Superior temporal gyrus (tissue), 1 donor: ENCODE results near the gene E2F3.
"Not testable (repeated sequence)": the region's sequence is repeated elsewhere in the genome, so short reads cannot be mapped to it uniquely, and the experiment has no call there.

ENCODE experiments used
- DNase-seq: peaks from one replicate; pipeline ENCODE4 v3.0.0-alpha.2; 2016; ENCODE audit errors: extremely low spot score

Gene E2F3

DNA sequence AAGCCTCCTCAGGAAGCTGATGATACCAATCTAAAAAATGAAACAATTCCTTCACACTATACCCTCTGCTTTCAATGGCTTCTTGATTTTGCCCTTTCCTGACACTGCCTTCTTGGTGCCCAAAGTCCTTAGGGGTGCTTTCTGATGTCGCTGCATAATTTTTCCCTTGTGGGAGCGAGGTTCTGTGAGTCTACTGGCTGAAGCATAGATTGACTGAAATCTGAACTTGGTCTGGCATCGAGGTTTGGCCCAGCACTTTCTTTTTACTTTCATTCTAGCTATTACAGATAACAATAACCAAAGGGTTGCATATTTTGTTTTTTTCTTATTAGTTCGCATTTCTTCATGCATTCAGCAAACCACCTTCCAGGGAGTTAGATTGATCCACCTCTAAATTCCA is 65.8 kb downstream of the E2F3 start:
- no peak for DNase-seq

DNA sequence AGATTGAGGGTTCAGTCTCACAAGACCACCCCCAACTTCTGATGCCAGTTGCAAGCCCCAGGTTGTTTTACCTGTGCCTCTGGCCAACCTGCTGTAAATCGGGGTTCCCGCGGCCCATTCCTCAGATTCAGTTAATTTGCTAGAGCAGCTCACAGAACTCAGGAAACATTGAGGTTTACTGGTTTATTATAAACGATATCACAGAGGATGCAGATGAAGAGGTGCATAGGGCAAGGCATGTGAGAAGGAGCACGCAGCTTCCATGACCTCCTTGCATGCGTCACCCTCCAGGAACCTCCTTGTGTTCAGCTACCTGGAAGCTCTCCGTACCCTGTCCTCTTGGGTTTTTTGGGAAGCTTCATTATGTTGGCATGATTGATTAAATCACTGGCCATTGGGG is 66.5 kb downstream of the E2F3 start:
- DNase-seq: no peak

DNA sequence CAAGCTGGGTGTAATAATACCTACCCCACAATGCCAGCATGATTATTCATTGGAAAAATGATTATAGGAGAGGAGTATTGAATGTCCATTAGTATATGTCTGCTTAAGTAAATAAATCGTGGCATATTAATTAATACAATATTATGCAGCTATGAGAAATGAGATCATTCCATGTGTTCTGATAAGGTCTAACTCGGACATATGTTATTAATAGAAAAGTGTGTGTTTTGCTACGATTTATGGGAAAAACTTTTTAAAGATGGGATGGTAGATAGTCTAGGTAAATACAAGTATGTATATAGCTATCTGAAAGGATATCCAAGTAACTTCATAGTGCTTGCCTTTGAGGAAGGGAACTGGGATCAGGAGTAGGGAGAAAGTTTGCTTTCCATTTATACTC is 71.1 kb downstream of the E2F3 start:
- no peak for DNase-seq

DNA sequence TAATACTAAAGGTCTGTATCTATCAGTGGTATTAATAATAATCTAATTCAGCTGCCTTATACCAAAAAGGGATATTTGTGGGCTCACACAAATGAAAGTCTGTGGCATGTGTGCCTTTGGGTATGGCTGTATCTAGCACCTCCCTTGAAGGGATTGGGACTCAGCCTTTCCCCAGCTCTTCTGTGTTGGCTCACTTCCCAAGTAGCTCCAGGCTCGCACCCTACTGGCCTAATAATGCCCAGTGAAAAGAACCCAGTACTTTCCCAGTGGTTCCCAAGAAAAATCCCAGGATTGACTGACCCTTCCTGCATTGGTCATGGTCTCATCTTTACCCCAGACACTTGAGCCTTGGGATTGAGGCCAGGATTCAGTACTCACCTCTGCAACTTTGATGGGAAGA is 71.8 kb downstream of the E2F3 start:
- DNase-seq: no peak

DNA sequence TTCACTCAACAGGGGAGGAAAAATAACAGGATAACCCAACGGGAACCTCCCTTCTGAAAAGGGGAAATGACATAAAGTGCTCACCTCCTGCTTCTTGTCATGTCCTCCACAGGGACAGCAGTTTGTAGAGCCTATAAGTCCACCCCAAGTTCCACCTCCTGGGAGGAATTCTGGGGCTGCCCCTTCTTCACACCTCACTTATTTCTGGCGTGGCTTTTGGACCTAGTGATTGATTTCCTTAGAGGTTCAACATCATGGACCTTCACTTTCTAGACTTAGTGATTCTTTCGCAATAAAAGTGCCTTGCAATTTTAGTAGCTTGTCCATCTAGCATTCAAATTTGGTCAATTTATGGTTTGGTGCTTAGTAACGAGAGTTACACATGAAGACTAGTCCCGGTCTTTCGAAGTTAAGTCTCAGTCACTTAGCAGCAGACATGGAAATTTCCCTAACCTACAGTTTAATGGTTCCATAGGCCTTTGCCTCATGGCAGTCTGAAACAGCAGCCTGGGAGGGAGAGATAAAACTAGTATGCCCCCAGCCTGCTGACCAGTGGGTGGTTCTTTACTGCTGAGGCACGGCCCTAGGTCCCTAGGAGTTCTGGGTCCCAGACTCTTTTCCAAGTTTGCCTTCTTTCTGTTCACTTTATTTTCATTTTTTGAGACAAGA is 73.3 kb downstream of the E2F3 start:
- DNase-seq: no peak

DNA sequence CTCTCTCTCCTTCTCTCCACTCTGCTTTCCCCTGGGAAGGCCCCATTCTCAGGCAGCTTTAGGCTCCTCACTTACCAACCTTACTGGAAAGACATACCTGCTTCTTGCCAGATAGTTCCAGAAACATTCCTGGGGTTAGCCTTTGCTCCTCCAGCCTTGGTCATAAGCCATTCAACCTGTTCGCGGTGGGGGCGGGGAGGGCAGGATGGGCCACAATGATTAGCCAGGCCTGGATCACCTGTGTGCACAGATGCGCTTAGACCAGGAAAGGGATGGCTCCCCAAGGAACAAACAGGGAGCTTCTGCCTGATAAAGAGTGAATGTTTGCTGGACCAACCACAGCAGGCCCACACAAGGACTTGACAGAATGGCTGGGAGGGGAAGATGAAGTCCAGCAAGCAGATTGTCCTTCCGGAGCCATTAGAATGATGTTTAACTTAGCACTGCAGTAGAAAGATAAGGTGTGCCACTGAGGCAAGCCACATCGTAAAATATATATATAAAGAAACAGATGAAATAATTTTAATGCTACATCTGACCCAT is 74.9 kb downstream of the E2F3 start:
- no peak for DNase-seq

DNA sequence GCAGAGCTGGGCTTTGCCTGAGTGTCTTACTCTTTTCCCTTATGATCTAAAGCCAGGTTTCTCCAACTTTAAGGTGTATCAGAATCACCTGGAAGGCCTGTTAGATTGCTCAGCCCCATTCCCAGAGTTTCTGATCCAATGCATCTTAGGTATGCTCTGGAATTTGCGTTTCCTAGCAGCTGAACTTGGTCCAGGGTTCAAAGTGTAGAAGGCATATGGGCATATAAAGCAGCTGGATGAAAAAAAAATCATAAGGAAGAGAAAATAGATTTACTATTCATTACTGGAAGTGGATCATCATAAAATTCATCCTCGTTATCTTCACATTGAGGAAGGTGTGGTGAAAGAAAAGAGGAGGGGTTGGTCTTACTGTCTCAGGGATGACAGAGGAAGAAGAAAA is 75.8 kb downstream of the E2F3 start:
- no peak for DNase-seq

DNA sequence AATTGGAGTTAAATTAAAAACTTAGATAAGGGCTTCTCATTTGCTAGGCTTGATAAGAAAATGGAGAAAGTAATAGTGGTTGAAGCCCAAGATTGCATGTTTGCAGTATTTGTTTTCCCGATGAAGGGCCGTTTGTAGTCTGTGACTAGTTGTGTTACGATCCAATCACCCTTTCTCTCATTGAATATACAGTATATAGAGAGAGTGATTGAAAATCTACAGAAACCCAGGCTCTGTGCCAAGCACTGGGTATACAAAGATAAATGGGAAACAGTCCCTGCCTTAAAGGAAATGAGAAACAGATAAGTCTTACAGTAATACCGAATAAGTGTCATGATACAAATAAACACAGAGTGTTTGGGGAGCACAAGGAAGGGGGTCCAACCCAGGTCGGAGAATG is 77.4 kb downstream of the E2F3 start:
- DNase-seq: no peak

DNA sequence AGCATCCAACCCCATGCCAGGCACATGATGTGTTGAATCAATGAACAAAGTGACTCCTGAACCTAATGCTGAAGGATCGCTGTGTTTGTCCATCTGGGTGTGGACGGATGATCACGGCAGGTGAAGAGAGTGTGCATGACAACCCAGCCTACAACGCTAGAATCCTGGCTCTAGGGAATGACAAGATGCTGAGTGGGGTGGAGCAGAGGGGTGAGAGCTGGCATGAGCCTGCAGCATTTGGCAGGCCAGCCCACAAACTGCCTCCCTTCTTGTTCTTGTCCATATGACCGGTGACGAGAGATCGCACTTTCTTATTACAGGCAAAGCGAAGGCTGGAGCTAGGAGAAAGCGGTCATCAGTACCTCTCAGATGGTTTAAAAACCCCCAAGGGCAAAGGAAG is 77.8 kb downstream of the E2F3 start:
- no peak for DNase-seq

DNA sequence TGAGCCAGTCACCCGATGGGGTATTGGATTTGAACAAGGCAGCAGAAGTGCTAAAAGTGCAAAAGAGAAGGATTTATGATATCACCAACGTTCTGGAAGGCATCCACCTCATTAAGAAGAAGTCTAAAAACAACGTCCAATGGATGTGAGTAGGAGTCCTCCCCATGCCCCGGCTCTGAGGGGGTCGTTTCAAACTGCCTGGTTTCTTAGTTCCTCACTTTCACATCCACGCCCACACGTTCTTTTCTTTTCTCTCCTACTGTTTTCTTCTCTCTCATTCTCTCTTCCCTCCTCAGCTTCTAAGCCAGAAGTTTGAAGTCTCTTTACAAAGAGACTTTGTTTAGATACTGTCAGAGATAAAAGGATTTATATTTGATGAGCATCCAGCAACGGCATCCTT is 79.6 kb downstream of the E2F3 start:
- no peak for DNase-seq

DNA sequence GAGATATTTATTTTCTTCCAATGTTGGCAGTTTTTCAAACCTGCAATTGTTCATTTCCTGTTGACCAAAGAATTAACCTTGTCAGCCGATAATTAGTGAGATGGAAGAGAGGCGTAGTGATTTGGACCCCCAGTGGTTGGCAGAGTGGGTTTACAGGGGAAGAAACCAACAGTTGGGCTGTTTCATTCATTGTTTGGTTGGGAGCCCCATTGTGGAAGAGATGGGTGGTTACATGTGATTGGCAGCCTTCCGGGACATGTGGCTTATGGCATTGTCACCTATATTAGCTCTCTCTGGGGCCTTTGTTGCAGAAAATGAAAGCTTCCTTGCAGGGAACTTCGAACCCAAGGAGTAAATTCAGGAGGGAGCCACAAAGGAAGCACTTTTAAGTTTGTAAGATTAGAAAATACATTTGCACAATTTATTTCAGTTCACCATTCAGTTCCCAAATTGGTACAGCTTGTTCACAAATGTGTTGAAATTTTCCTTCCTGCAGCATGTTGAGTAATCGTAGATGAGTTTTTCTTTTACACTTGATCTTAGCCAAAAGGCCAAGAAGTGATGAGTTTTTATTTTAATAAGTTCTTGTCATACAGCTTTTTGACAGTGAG is 82.3 kb downstream of the E2F3 start:
- peak; percentile 37 for DNase-seq

DNA sequence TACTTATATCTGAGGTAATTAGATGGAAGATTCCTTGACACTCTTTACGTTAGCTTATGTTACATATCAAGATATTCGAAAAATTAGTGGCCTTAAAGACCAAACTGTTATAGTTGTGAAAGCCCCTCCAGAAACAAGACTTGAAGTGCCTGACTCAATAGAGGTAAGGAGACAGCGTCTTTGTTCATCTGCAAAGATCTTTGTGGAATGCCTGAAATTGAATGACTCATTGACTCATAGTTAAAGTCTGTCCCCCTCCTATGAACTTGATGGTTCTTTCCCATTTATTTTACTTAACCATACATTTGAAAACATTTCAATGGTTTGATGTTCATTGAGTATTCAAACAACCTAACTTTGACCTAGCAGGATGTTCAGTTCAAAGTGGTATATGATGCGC is 85.0 kb downstream of the E2F3 start:
- DNase-seq: no peak

DNA sequence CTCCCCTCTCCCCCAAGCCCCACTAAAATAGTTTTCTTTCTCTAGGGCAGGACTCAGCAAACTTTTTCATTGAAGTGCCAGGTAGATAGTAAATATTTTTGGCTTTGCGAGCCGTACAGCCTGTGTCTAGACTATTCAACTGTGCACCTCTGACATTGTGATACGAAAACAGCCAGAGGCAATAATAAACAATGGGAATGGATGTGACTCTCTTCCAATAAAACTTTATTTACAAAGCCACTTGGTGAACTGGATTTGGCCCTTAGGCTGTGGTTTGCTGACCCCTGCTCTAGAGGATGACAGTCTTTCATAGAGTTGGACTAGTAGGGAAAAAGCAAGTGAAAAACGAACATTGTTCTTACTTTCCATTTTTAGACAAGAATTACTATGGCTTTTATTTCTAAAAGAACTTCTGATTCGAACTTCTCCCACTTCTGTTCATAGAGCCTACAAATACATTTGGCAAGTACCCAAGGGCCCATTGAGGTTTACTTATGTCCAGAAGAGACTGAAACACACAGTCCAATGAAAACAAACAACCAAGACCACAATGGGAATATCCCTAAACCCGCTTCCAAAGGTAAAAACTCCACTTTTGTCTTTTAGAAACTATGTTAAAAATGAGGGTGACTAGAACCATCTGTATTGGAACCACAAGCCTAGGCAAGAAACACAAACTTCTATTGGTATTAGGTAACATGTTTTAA is 86.1 kb downstream of the E2F3 start:
- no peak for DNase-seq

DNA sequence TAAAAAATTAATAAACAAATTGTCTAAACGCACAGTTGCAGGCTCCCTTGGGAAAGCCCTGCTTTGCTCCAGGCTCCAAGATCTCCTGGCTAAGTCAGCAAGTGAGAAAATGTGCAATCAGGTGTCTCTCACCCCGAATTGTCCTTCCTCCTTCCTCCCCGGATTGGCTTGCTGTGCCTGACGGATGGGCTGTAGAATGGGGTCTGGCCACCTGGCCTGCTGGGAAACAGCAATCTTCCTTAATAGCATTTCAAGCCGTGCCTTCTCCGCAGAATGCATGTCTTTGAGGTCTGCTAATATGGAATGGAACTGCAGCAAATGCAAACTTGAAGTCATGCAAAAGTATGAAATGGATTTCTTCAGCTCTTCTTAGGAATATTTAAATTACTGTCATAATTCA is 88.9 kb downstream of the E2F3 start:
- DNase-seq: no peak

DNA sequence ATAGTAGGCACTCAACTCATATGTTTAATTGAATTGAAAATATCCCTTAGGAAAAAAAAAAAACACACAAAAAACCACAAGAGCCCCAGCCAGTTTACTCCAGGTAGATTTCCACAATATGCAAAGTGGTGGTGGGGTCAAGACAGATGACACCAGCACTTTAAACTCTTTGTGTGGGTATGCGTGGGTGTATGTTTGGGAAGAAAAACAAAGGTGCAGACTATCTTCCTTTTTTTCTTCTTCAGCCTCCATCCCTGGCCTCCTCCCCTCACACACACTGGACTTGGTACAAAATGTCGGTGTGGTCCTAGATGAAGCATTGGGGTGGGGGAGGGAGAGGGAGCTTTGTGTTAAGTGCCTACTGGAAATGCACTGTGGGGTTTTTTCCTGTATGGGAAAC is 90.4 kb downstream of the E2F3 start:
- DNase-seq: no peak

DNA sequence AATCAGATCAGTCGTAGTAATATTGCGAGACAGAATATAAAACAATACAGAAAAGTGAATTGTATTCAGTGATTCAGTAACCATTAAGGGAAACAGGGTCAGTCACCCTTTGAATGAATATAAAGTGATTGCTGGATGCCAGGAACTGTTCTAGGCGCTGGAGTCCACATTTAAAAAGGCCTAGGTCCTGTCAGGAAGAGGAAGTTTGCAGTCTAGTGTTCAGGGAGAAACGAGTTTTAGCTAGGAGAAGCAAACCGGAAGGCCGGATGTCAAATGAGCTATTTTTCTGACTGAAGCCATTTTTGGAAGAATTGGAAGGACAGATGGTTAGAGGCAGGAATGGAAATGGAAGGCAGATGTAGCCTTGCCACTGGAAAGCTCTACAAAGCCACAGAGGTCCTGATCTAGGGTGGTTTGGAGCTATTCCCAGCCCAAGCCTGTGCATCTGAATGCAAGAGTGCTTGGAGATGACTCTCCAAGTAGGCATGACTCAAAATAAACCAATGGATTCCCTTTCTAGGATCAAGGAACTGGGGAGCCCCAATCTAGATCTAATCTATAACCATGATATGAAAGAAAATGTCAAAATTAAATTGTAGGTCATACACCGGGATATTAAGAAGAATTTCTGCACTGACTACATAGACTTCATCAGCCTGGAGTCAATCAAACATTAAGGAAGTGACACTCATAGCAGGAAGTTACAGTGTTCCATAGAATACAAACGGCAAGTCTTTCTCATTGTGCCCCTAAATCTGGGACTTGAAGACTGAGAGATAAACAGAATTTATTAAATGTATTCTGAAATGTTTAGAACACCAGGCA is 95.7 kb downstream of the E2F3 start:
- no peak for DNase-seq

DNA sequence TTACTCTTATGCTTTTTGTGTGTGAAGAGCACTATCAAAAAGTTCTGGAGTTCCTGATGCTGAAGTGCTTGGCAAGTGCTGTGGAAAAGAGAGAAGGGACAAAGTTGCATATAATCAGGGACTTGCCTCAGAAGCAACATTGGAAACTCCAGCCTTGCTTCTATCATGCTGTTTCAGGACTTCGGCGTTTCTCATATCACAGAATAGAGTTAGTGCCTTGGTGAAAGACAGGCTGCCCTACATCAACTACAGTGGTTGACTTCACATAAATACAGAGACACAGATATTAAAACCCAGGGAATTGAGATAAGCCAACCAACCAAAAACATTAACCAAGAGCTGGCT is 96.3 kb downstream of the E2F3 start:
- no peak for DNase-seq

DNA sequence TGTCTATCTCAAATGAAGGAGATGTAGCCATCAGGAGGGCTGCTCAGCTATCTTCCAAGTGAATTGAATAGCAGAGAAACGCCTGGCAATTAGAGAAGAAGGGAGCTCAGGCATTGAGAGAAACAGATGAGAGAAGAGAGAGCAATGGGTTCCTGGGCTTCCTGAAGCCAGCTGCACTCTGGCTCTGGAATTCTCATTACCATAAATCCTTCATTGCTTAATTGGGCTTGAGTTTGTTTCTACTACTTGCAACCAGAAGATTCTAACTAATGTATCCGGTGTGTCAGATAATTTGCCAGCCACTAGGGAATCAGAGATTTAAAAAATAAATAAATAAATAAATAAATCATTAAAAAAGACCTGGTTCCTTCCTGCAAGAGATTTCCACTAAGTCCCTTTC is 107.5 kb downstream of the E2F3 start:
- DNase-seq: no peak

DNA sequence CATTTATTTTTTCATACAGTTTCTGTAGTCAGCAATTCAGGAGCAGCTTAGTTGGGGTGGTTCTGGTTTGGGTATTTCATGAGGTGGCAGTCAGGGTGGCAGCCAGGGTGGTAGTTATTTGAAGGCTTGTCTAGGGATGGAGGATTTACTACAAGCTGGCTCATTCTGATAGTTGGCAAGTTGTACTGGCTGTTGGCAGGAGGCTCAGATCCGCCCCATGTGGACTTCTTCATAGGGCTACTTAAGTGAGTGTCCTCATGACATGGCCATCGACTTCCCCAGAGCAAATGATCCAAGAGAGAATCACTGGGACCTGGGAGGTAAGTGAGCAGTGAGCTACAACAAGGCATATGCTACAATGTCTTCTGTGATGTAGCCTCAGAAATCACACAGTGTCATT is 110.2 kb downstream of the E2F3 start:
- no peak for DNase-seq

DNA sequence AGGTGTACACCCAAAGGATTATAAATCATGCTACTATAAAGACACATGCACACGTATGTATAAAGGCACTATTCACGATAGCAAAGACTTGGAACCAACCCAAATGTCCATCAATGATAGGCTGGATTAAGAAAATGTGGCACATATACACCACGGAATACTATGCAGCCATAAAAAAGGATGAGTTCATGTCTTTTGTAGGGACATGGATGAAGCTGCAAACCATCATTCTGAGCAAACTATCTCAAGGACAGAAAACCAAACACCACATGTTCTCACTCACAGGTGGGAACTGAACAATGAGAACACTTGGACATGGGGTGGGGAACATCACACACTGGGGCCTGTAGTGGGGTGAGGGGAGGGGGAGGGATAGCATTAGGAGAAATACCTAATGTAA is 123.5 kb downstream of the E2F3 start:
- DNase-seq: not testable (repeated sequence)

DNA sequence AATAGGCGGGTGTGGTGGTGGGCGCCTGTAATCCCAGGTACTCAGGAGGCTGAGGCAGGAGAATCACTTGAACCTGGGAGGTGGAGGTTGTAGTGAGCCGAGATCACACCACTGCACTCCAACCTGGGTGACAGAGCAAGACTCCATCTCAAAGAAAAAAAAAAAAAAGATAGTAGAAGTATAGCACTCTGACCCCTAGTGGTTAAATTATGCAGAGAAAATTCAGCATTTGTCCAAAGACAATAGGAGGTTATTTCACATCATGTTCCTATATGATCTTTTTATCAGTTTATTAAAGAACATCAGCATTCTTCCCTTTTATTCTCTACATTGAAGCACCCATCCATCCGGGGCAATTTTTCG is 127.4 kb downstream of the E2F3 start:
- DNase-seq: peak; percentile 79

DNA sequence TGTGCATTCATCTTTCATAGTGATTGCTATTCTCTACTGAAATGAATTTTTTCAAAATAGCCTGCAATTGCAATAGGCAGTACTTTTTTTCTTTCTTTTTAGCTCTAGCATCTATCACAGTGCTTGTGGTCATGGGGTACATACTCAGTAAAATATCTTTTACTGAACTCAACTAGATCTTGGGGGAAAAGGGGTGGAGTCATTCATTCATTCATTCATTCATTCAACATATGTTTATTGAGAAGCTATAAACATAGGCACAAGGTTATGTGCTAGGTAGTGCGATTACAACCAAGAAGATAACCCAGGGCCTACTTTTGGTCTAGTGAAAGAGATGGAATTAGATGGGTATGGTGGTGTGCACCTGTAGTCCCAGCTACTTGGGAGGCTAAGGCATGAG is 131.2 kb downstream of the E2F3 start:
- no peak for DNase-seq
